Measurements from ENCODE around the gene OR51L1. TPM values are rescaled to one million over a fixed set of nuclear protein-coding genes. Genes with fewer than 3 reads are reported as not detected.

Gene OR51L1
- total and polyA plus RNA-seq, 2 experiments from 2014 or later, result not detected

- Histone ChIP-seq H2AFZ (no peak overlapping the region), H3K4me3 (no peak overlapping the region), H3K4me1 (ENCODE audit: insufficient read depth) (no peaks in the 10 kb centered on the region), H3K9me2 (ENCODE audit: insufficient read depth) (no peaks in the 10 kb centered on the region; the same call in 1 of the 2 replicates), H3F3A (replicated peaks; ENCODE audit: low read depth) (no peaks in the 10 kb centered on the region), H3K79me2 (replicated peaks; ENCODE audit: insufficient read depth) (no peaks in the 10 kb centered on the region), H3K27ac (ENCODE audit: low read depth) (no peak overlapping the region), H4K20me1 (replicated peaks; ENCODE audit: insufficient read depth) (no peaks in the 10 kb centered on the region), H3K27me3 (ENCODE audit: insufficient read depth) (no peaks in the 10 kb centered on the region), H3K36me3 (ENCODE audit: insufficient read depth) (no peaks in the 10 kb centered on the region), H3K4me2 (no peak overlapping the region)
- no peak for ATAC-seq
- Mint-ChIP-seq H3K4me1 (no peaks in the 10 kb centered on the region), H3K9me3 (no peaks in the 10 kb centered on the region), H3K4me3 (no peak overlapping the region), H3K36me3 (ENCODE audit: low read depth) (no peaks in the 10 kb centered on the region), H3K27ac (no peak overlapping the region; the same call in 1 of the 2 replicates), H3K27me3 (ENCODE audit: insufficient read depth, low read depth, poor library complexity) (no peaks in the 10 kb centered on the region)
- peak; percentile 23 for DNase-seq (ENCODE audit: low spot score)
- TF ChIP-seq EZH2phosphoT487 (IDR thresholded peaks at IDR 0.05; ENCODE audit: unreplicated experiment), result no peak
- TF ChIP-seq EZH2 (IDR thresholded peaks at IDR 0.05; ENCODE audit: low read depth, unreplicated experiment), result no peak
- TF ChIP-seq POLR2AphosphoS5 (IDR thresholded peaks at IDR 0.05; ENCODE audit: low read depth), result no peak
- TF ChIP-seq ZNF114 (CRISPR knock-in tag; IDR thresholded peaks at IDR 0.05), result no peak
- TF ChIP-seq REST (IDR thresholded peaks at IDR 0.05; ENCODE audit: unreplicated experiment), result no peak
- TF ChIP-seq CREB1 (CRISPR knock-in tag; IDR thresholded peaks at IDR 0.05; ENCODE audit: low read depth), result no peak
- TF ChIP-seq ZNF462 (CRISPR knock-in tag; IDR thresholded peaks at IDR 0.05), result no peak
- TF ChIP-seq NANOG (IDR thresholded peaks at IDR 0.05; ENCODE audit: borderline replicate concordance), result no peak
- no peak for TF ChIP-seq CTCF (conservative IDR thresholded peaks at IDR 0.05; ENCODE audit: low read depth in 2 of 2)
- TF ChIP-seq JUNB (IDR thresholded peaks at IDR 0.05; ENCODE audit: unreplicated experiment), result no peak
- no peak for TF ChIP-seq ZNF331 (CRISPR knock-in tag; IDR thresholded peaks at IDR 0.05; ENCODE audit: low read depth)
- no peak for TF ChIP-seq ETS1 (IDR thresholded peaks at IDR 0.05)
- TF ChIP-seq STAT1 (IDR thresholded peaks at IDR 0.05; ENCODE audit: unreplicated experiment), result no peak
These were observed 12.9 kb downstream of the OR51L1 start for GRCh38 chr11:5007561-5007960.

Measured in GM23338 (cell line).